Measurements from ENCODE around the gene CACNA2D4.

DNA sequence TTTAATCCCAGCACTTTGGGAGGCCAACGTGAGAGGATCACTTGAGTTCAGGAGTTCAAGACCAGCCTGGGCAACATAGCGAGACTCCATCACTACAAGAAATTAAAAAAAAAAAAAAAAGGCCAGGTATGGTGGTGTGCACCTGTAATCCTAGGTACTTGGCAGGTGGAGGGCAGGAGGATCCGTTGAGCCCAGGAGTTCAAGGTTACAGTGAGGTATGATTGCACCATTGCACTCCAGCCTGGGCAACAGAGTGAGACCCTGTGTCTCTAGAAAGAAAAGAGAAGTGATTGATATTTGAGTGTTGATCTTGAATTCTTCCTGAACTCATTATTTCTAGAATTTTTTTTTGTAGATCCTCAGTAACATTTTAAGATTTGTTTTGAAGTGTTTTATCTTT, 168.2 kb downstream of the CACNA2D4 start:
- TF ChIP-seq POLR2AphosphoS5 (IDR thresholded peaks at IDR 0.05; ENCODE audit: low read depth, low read length) = no peak
- no peak for TF ChIP-seq TAF1 (IDR thresholded peaks at IDR 0.05; ENCODE audit: low read depth, low read length)
- no peak for TF ChIP-seq POLR2A (IDR thresholded peaks at IDR 0.05; ENCODE audit: low read depth, low read length)
- TF ChIP-seq POU2F2 (IDR thresholded peaks at IDR 0.05; ENCODE audit: low read depth, low read length) = no peak
- TF ChIP-seq SPI1 (IDR thresholded peaks at IDR 0.05; ENCODE audit: low read depth, low read length) = no peak

Data from GM12891 (cell line).